ENCODE measurements around the gene BRINP2.
"Not testable (repeated sequence)": the region's sequence is repeated elsewhere in the genome, so short reads cannot be mapped to it uniquely, and the experiment has no call there.

Gene BRINP2

GRCh38 chr1:177310326-177310725 is 139.6 kb downstream of the BRINP2 start:
- no peak for DNase-seq (ENCODE audit: low read depth in 1 of 2, low spot score in 1 of 2)

GRCh38 chr1:177311111-177311510 is 140.4 kb downstream of the BRINP2 start:
- no peak for DNase-seq (ENCODE audit: low read depth in 1 of 2, low spot score in 1 of 2)

- DNase-seq (ENCODE audit: low read depth in 1 of 2, low spot score in 1 of 2): no peak
Measured at GRCh38 chr1:177311586-177311985, 140.8 kb downstream of the BRINP2 start.

GRCh38 chr1:177315261-177315660 is 144.5 kb downstream of the BRINP2 start:
- no peak for DNase-seq (ENCODE audit: low read depth in 1 of 2, low spot score in 1 of 2)

GRCh38 chr1:177315761-177316160 is 145.0 kb downstream of the BRINP2 start:
- DNase-seq (ENCODE audit: low read depth in 1 of 2, low spot score in 1 of 2): no peak

- DNase-seq (ENCODE audit: low read depth in 1 of 2, low spot score in 1 of 2): not testable (repeated sequence)
Measured at GRCh38 chr1:177321434-177321833, 150.7 kb downstream of the BRINP2 start.

- no peak for DNase-seq (ENCODE audit: low read depth in 1 of 2, low spot score in 1 of 2)
Measured at GRCh38 chr1:177328251-177328650, 157.5 kb downstream of the BRINP2 start.

GRCh38 chr1:177329871-177330270 is 159.1 kb downstream of the BRINP2 start:
- DNase-seq (ENCODE audit: low read depth in 1 of 2, low spot score in 1 of 2): no peak
